ENCODE results near the gene NPLOC4. TPM values are rescaled to one million over a fixed set of nuclear protein-coding genes. Genes with fewer than 3 reads are reported as not detected.

Gene NPLOC4
- total and polyA plus RNA-seq, 2 of the 8 experiments (the other 6 are each of a cell fraction or from before 2014, with no cell fraction given) = 70.7 to 92.7 TPM

DNA sequence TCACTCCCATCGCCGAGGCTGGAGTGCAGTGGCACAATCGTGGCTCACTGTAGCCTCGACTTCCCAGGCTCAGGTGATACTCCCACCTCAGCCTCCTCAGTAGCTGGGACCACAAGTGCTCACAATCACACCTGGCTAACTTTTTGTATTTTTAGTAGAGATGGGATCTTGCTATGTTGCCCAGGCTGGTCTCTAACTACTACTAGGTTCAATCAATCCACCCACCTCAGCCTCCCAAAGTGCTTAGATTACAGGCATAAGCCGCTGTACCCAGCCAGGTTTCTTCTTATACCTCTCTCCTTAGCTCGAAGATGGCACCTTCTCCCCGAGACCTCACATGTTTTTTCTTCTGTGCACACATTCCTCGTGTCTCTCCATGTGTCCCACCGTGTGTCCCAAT, 3.1 kb upstream of the NPLOC4 start (continued):
- TF ChIP-seq FOSL1 (IDR thresholded peaks at IDR 0.05; ENCODE audit: insufficient read depth, low read depth, low read length) (no peak), SP2 (IDR thresholded peaks at IDR 0.05; ENCODE audit: low read length) (no peak), CBX8 (IDR thresholded peaks at IDR 0.05; ENCODE audit: borderline replicate concordance, low read depth, low read length) (no peak), SUZ12 (IDR thresholded peaks at IDR 0.05; ENCODE audit: low read length) (no peak), SIRT6 (IDR thresholded peaks at IDR 0.05; ENCODE audit: low read length) (no peak), RFX5 (IDR thresholded peaks at IDR 0.05; ENCODE audit: borderline replicate concordance, low read depth, low read length) (no peak), E2F6 (IDR thresholded peaks at IDR 0.05) (no peak), HDAC6 (IDR thresholded peaks at IDR 0.05; ENCODE audit: low read depth, low read length) (no peak)

All from H1 (cell line).